Inferior parietal cortex (tissue), 1 donor: ENCODE measurements around the gene CCDC93.

Experiments
- DNase-seq: peaks from one replicate; pipeline ENCODE4 v3.0.0-alpha.2; 2016; ENCODE audit errors: extremely low spot score

CCDC93 gene

GRCh38 chr2:117902933-117903332, 110.9 kb downstream of the CCDC93 start:
- no peak for DNase-seq

DNA sequence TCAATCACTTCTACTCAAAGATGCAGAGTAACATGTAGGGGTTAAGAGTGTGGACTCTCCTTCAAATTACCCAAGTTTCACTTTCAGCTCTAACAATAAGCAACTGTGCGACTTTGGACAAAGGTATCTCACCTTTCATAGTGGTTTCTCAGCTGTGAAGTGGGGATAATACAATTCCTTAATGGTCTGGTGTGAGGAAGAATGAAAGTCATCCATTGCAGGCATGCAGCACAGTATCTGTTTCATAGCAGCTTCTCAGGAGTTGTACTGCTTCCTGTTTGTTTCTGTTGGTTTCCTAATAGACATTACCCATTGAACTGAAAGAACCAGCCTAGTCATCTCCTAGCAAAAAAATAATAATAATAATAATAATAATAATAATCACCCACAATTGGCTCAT, 125.0 kb downstream of the CCDC93 start:
- DNase-seq = no peak

GRCh38 chr2:117885308-117885707, 128.6 kb downstream of the CCDC93 start:
- no peak for DNase-seq

- no peak for DNase-seq
These were observed 134.9 kb downstream of the CCDC93 start for GRCh38 chr2:117879003-117879402.

- no peak for DNase-seq
These were observed 138.1 kb downstream of the CCDC93 start for GRCh38 chr2:117875786-117876185.
